IMR-90 (cell line): ENCODE measurements around the gene CAMTA1. TPM values are rescaled to one million over a fixed set of nuclear protein-coding genes. Genes with fewer than 3 reads are reported as not detected.

Experiments
- ATAC-seq: fragments of 200-7000 bp; cut with Tn5 transposase; 2 replicates; pipeline ENCODE4 v1.9.1; 2020; ENCODE audit warnings: low read depth, mild to moderate bottlenecking, moderate library complexity
- BruUV-seq: library from RNA; stranded (reverse); fragments of 400-500 nt; replicated peaks from 2 replicates; lab custom pipeline; 2021; lab: Mats Ljungman, UMichigan
- CTCF ChIA-PET: fragments of 300-600 bp; formaldehyde crosslinking; extraction: SDS; loops from one replicate; lab custom pipeline; 2021; ENCODE audit warnings: antibody characterized with exemption; lab: Yijun Ruan, JAX
- POLR2A ChIA-PET: fragments of 300-600 bp; sonication (Branson Sonifier 250); formaldehyde crosslinking; loops from one replicate; lab custom pipeline; 2022; ENCODE audit warnings: antibody characterized with exemption; ENCODE audit not compliant: unreplicated experiment; lab: Charles Lee
- DNase-seq: peaks from one replicate; pipeline ENCODE4 v3.0.0; 2013
- H2AFZ ChIP-seq: replicated peaks from 2 replicates; pipeline ENCODE3; 2013; ENCODE audit warnings: low read length, mild to moderate bottlenecking; ENCODE audit not compliant: poor library complexity
- H2AK5ac ChIP-seq: 2 replicates; pipeline ENCODE4 v1.6.1; 2013; ENCODE audit warnings: low read depth, low read length, inconsistent platforms
- H2AK9ac ChIP-seq: replicated peaks from 2 replicates; pipeline ENCODE3; 2013; ENCODE audit warnings: mild to moderate bottlenecking, low read depth, low read length, moderate library complexity; ENCODE audit not compliant: poor library complexity
- H2BK120ac ChIP-seq: 2 replicates; pipeline ENCODE4 v1.6.1; 2013; ENCODE audit warnings: low read depth, low read length, inconsistent platforms
- H2BK15ac ChIP-seq: 3 replicates; pipeline ENCODE4 v1.6.1; 2013; ENCODE audit warnings: low read depth, low read length, inconsistent platforms
- H2BK20ac ChIP-seq: 2 replicates; pipeline ENCODE4 v1.6.1; 2013; ENCODE audit warnings: low read depth, mild to moderate bottlenecking, inconsistent platforms, low read length, moderate library complexity
- H2BK5ac ChIP-seq: 2 replicates; pipeline ENCODE4 v1.6.1; 2013; ENCODE audit warnings: mild to moderate bottlenecking, low read depth, low read length, inconsistent platforms; ENCODE audit not compliant: poor library complexity, severe bottlenecking
- H3K14ac ChIP-seq: replicated peaks from 2 replicates; pipeline ENCODE4 v1.6.1; 2013; ENCODE audit warnings: low read depth, low read length, inconsistent platforms
- H3K18ac ChIP-seq: 2 replicates; pipeline ENCODE4 v1.6.1; 2013; ENCODE audit warnings: low read depth, low read length, control low read depth
- H3K23ac ChIP-seq: 2 replicates; pipeline ENCODE4 v1.6.1; 2013; ENCODE audit warnings: low read depth, low read length, inconsistent platforms
- H3K27ac ChIP-seq: 2 replicates; pipeline ENCODE4 v1.5.1; 2013; ENCODE audit warnings: mild to moderate bottlenecking, control low read depth, low read length; ENCODE audit not compliant: insufficient read depth
- H3K27me3 ChIP-seq: 2 replicates; pipeline ENCODE4 v1.6.1; 2013; ENCODE audit warnings: low read length; ENCODE audit not compliant: control insufficient read depth, insufficient read depth
- H3K36me3 ChIP-seq: 2 replicates; pipeline ENCODE4 v1.6.1; 2013; ENCODE audit warnings: low read length, mixed read lengths; ENCODE audit not compliant: control insufficient read depth, insufficient read depth
- H3K4ac ChIP-seq: 2 replicates; pipeline ENCODE4 v1.6.1; 2013; ENCODE audit warnings: low read depth, low read length, inconsistent platforms
- H3K4me1 ChIP-seq: 2 replicates; pipeline ENCODE4 v1.6.1; 2013; ENCODE audit warnings: low read length, mixed read lengths; ENCODE audit not compliant: control insufficient read depth, insufficient read depth
- H3K4me2 ChIP-seq: 2 replicates; pipeline ENCODE4 v1.6.1; 2013; ENCODE audit warnings: low read depth, mild to moderate bottlenecking, control low read depth, low read length, moderate library complexity
- H3K4me3 ChIP-seq: 2 replicates; pipeline ENCODE4 v1.5.1; 2013; ENCODE audit warnings: low read depth, mild to moderate bottlenecking, control low read depth, low read length, moderate library complexity; ENCODE audit not compliant: insufficient read depth
- H3K56ac ChIP-seq: 2 replicates; pipeline ENCODE4 v1.6.1; 2013; ENCODE audit warnings: low read length, inconsistent platforms; ENCODE audit not compliant: insufficient read depth; ENCODE audit errors: extremely low read depth
- H3K79me1 ChIP-seq, 2 experiments: 2 replicates each; pipeline ENCODE4 v1.6.1; 2013; ENCODE audit warnings: low read length in 2 of 2, inconsistent platforms in 1 of 2, low read depth in 1 of 2
- H3K9ac ChIP-seq: 2 replicates; pipeline ENCODE4 v1.6.1; 2013; ENCODE audit warnings: low read depth, low read length, control low read depth
- H3K9me1 ChIP-seq: 2 replicates; pipeline ENCODE4 v1.6.1; 2013; ENCODE audit warnings: low read length, inconsistent platforms; ENCODE audit not compliant: insufficient read depth
- H3K9me3 ChIP-seq: 2 replicates; pipeline ENCODE4 v1.6.1; 2013; ENCODE audit warnings: low read length; ENCODE audit not compliant: control insufficient read depth, insufficient read depth
- H4K20me1 ChIP-seq: 2 replicates; pipeline ENCODE4 v1.6.1; 2013; ENCODE audit warnings: low read length, inconsistent platforms; ENCODE audit not compliant: insufficient read depth
- H4K5ac ChIP-seq: 2 replicates; pipeline ENCODE4 v1.6.1; 2013; ENCODE audit warnings: mild to moderate bottlenecking, low read depth, low read length, control low read depth
- H4K8ac ChIP-seq, 2 experiments: 2 replicates each; pipeline ENCODE4 v1.6.1; 2013; ENCODE audit warnings: low read depth in 2 of 2, low read length in 2 of 2, control low read depth in 1 of 2, inconsistent platforms in 1 of 2
- H4K91ac ChIP-seq: 2 replicates; pipeline ENCODE4 v1.6.1; 2013; ENCODE audit warnings: low read depth, low read length, inconsistent platforms; ENCODE audit not compliant: insufficient read depth
- BHLHE40 ChIP-seq: fragments of 150-350 bp; IDR thresholded peaks from 2 replicates; pipeline ENCODE4 v1.6.1; 2016; ENCODE audit warnings: mild to moderate bottlenecking, low read depth, low read length
- CHD1 ChIP-seq: IDR thresholded peaks from 2 replicates; pipeline ENCODE4 v1.6.1; 2012; ENCODE audit warnings: low read depth, low read length, improper control_type of control experiment
- CTCF ChIP-seq: conservative IDR thresholded peaks from 2 replicates; pipeline ENCODE4 v1.5.1; 2012; ENCODE audit warnings: mild to moderate bottlenecking, low read depth, low read length, improper control_type of control experiment
- MAFK ChIP-seq: IDR thresholded peaks from 2 replicates; pipeline ENCODE4 v1.6.1; 2012; ENCODE audit warnings: low read depth, low read length, improper control_type of control experiment
- RAD21 ChIP-seq: IDR thresholded peaks from 2 replicates; pipeline ENCODE4 v1.6.1; 2012; ENCODE audit warnings: low read length, improper control_type of control experiment
- RCOR1 ChIP-seq: IDR thresholded peaks from 2 replicates; pipeline ENCODE4 v1.6.1; 2012; ENCODE audit warnings: mild to moderate bottlenecking, low read length, improper control_type of control experiment; ENCODE audit not compliant: insufficient replicate concordance
- RFX5 ChIP-seq: IDR thresholded peaks from 2 replicates; pipeline ENCODE4 v1.8.0; 2012; ENCODE audit warnings: low read depth, mild to moderate bottlenecking, low read length, moderate library complexity
- WGBS, 2 experiments: methylation state at CpG; one replicate each; pipeline versions ENCODE4 v1.1.5 to v1.1.7; 2013; ENCODE audit warnings: missing lambda C conversion rate in 2 of 2; ENCODE audit not compliant: insufficient read length in 1 of 2; ENCODE audit errors: extremely low coverage in 2 of 2; 5-methylcytosine and 5-hydroxymethylcytosine counted together
- dilution Hi-C: fragments of 300-500 bp; cut with HindIII; formaldehyde crosslinking; loops from one replicate; pipeline ENCODE4 v1.14.3; 2018; ENCODE audit warnings: low sequenced_read_pairs; ENCODE audit not compliant: unreplicated experiment
- in situ Hi-C: fragments of 300-500 bp; cut with MboI; formaldehyde crosslinking; loops from 3 replicates; pipeline ENCODE4 v1.14.3; 2019; ENCODE audit warnings: low sequenced_read_pairs, inconsistent platforms, mixed read lengths
- intact Hi-C: fragments of 100-400 bp; cut with micrococcal nuclease; formaldehyde crosslinking; loops from 2 replicates; pipeline ENCODE4 v1.10.0; 2022
- polyA plus RNA-seq, 3 experiments: library from polyadenylated mRNA; depleted of rRNA; stranded (reverse); fragments of >200 nt; gene quantifications; 2 replicates each; pipeline ENCODE4 v1.2.3, GENCODE V29; 2012; ENCODE audit warnings: low replicate concordance in 1 of 3
- total RNA-seq: library from RNA; depleted of rRNA; stranded (reverse); fragments of >200 nt; gene quantifications from 2 replicates; pipeline ENCODE4 v1.2.3, GENCODE V29; 2012
- TF ChIP-seq, protein P1 (sequence below): fragments of 150-350 bp; IDR thresholded peaks from 2 replicates; pipeline ENCODE4 v1.6.1; 2017; ENCODE audit warnings: mild to moderate bottlenecking, antibody characterized with exemption, low read length, low read depth
- TF ChIP-seq, protein P2 (sequence below): fragments of 150-350 bp; IDR thresholded peaks from 2 replicates; pipeline ENCODE4 v1.6.1; 2016; ENCODE audit warnings: low read depth, mild to moderate bottlenecking, low read length, moderate library complexity, borderline replicate concordance

The CAMTA1 gene
- total and polyA plus RNA-seq, 2 of the 4 experiments (the other 2 are of a cell fraction) = 35.5 to 74.3 TPM

DNA sequence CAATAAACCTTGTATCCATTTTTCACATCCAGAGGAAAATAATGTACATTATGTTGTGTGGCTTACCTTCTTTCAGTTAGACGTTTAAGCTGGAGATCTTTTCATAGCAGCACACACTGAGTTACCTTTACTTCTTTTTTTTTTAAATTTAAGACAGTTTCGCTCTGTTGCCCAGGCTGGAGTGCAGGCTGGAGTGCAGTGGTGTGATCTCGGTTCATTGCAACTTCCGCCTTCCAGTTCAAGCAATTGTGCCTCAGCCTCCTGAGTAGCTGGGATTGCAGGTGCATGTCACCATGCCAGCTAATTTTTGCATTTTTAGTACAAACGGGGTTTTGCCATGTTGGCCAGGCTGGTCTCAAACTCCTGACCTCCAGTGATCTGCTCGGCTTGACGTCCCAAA is 7.4 kb upstream of the CAMTA1 start:
- in situ Hi-C loops (no loop called here), dilution Hi-C loops (no loop called here), intact Hi-C loops (no loop called here)
- no peak for TF ChIP-seq RFX5
- TF ChIP-seq, protein P1, sequence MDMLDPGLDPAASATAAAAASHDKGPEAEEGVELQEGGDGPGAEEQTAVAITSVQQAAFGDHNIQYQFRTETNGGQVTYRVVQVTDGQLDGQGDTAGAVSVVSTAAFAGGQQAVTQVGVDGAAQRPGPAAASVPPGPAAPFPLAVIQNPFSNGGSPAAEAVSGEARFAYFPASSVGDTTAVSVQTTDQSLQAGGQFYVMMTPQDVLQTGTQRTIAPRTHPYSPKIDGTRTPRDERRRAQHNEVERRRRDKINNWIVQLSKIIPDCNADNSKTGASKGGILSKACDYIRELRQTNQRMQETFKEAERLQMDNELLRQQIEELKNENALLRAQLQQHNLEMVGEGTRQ = no peak
- no peak for TF ChIP-seq MAFK
- TF ChIP-seq BHLHE40 = no peak
- TF ChIP-seq, protein P2, sequence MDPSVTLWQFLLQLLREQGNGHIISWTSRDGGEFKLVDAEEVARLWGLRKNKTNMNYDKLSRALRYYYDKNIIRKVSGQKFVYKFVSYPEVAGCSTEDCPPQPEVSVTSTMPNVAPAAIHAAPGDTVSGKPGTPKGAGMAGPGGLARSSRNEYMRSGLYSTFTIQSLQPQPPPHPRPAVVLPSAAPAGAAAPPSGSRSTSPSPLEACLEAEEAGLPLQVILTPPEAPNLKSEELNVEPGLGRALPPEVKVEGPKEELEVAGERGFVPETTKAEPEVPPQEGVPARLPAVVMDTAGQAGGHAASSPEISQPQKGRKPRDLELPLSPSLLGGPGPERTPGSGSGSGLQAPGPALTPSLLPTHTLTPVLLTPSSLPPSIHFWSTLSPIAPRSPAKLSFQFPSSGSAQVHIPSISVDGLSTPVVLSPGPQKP = no peak
- no peak for TF ChIP-seq CHD1
- no peak for TF ChIP-seq RCOR1
- no peak for TF ChIP-seq RAD21
- TF ChIP-seq CTCF = no peak
- H3K9me1 ChIP-seq = no peaks in the 10 kb centered on the region
- no peak overlapping the region for H2BK15ac ChIP-seq
- no peak overlapping the region for H2BK20ac ChIP-seq
- H3K56ac ChIP-seq = no peak overlapping the region
- no peak overlapping the region for H2AK9ac ChIP-seq
- H3K4ac ChIP-seq = no peak overlapping the region
- H3K23ac ChIP-seq = no peak overlapping the region
- H4K20me1 ChIP-seq = no peaks in the 10 kb centered on the region
- no peaks in the 10 kb centered on the region for H3K4me1 ChIP-seq
- H2AFZ ChIP-seq = no peak overlapping the region
- ChIA-PET CTCF (no interaction called here), POLR2A (no interaction called here)
- H4K5ac ChIP-seq = no peak overlapping the region
- H3K4me3 ChIP-seq = no peak overlapping the region
- no peaks in the 10 kb centered on the region for H3K36me3 ChIP-seq
- 65% methylated on average over 4 of the region's 7 CpGs; no CpG with 5 or more reads in 1 of the 2 experiments for WGBS, 2 experiments
- H3K27me3 ChIP-seq = no peaks in the 10 kb centered on the region
- H2BK120ac ChIP-seq = no peak overlapping the region
- BruUV-seq = no TSS peak
- peaks cover 5% of the 10 kb centered on the region for H3K9me3 ChIP-seq
- H4K8ac ChIP-seq = no peak overlapping the region
- peaks cover 0 to 3% of the 10 kb centered on the region in 2 experiments; a peak in 2 of 4 replicates for H3K79me1 ChIP-seq
- no peak overlapping the region for H3K9ac ChIP-seq
- no peak overlapping the region for H4K91ac ChIP-seq
- H3K18ac ChIP-seq = no peak overlapping the region
- no peak for ATAC-seq
- DNase-seq = no peak
- H3K14ac ChIP-seq = no peak overlapping the region
- no peak overlapping the region for H2AK5ac ChIP-seq
- H3K4me2 ChIP-seq = no peak overlapping the region
- H2BK5ac ChIP-seq = no peak overlapping the region
- H3K27ac ChIP-seq = no peak overlapping the region
